ENCODE measurements around the gene ANO5.

ANO5 gene

GRCh38 chr11:22165087-22165486 lies 27.8 kb upstream of the ANO5 start:
- H3K4me3 ChIP-seq (ENCODE audit: control insufficient read depth, low read depth, low read length): no peak overlapping the region
- TF ChIP-seq, protein P1, sequence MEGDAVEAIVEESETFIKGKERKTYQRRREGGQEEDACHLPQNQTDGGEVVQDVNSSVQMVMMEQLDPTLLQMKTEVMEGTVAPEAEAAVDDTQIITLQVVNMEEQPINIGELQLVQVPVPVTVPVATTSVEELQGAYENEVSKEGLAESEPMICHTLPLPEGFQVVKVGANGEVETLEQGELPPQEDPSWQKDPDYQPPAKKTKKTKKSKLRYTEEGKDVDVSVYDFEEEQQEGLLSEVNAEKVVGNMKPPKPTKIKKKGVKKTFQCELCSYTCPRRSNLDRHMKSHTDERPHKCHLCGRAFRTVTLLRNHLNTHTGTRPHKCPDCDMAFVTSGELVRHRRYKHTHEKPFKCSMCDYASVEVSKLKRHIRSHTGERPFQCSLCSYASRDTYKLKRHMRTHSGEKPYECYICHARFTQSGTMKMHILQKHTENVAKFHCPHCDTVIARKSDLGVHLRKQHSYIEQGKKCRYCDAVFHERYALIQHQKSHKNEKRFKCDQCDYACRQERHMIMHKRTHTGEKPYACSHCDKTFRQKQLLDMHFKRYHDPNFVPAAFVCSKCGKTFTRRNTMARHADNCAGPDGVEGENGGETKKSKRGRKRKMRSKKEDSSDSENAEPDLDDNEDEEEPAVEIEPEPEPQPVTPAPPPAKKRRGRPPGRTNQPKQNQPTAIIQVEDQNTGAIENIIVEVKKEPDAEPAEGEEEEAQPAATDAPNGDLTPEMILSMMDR (conservative IDR thresholded peaks at IDR 0.05; ENCODE audit: control insufficient read depth, insufficient read depth, low read depth, low read length): no peak
- DNase-seq (ENCODE audit: low read depth): no peak

GRCh38 chr11:22165759-22166513 lies 26.9 kb upstream of the ANO5 start:
- TF ChIP-seq, protein P1 (conservative IDR thresholded peaks at IDR 0.05; ENCODE audit: control insufficient read depth, insufficient read depth, low read depth, low read length): no peak
- no peak overlapping the region for H3K4me3 ChIP-seq (ENCODE audit: control insufficient read depth, low read depth, low read length)
- DNase-seq (ENCODE audit: low read depth): no peak

DNA sequence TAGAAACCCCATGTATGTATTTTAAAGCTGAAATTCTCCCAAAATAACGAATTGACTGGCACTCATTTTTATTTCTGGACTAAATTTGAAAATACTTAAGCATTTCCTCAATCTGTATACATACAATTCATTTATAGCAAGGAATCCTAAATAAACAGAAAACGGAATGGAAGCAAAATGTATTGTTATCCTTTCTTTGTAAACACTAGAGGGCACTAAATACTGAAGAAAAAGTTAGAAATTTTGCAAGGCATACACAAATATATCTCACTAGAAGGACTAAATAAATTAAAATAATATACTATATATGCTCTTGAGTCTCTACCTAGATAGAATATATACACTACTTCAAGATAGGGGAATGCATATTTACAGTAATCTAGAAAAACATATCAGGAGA lies 23.1 kb upstream of the ANO5 start:
- no peak overlapping the region for H3K4me3 ChIP-seq (ENCODE audit: control insufficient read depth, low read depth, low read length)
- TF ChIP-seq, protein P1 (conservative IDR thresholded peaks at IDR 0.05; ENCODE audit: control insufficient read depth, insufficient read depth, low read depth, low read length): peak; percentile 15
- DNase-seq (ENCODE audit: low read depth): no peak

- no peak for DNase-seq (ENCODE audit: low read depth)
- TF ChIP-seq, protein P1 (conservative IDR thresholded peaks at IDR 0.05; ENCODE audit: control insufficient read depth, insufficient read depth, low read depth, low read length): no peak
- no peak overlapping the region for H3K4me3 ChIP-seq (ENCODE audit: control insufficient read depth, low read depth, low read length)
Measured at GRCh38 chr11:22173532-22173931, 19.4 kb upstream of the ANO5 start.

DNA sequence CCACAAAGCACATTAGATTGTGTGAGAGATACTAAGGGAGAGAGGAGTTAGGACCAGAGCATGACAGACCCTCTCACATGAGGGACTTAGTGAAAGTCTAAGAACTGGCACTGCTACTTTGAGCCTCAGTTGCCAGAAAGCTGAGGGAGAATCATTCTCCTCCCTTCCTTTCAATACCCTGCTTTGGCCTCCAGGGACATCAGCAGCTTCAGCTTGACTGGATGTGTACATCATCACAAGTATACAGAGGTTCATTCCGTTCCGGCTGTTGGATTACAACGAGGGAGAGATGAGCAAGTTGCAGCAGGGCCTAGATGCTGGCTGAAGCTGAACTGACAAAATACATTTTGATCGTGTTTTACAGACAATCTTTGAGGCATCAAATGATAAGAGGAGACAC lies 15.7 kb upstream of the ANO5 start:
- no peak overlapping the region for H3K4me3 ChIP-seq (ENCODE audit: control insufficient read depth, low read depth, low read length)
- DNase-seq (ENCODE audit: low read depth): no peak
- TF ChIP-seq, protein P1 (conservative IDR thresholded peaks at IDR 0.05; ENCODE audit: control insufficient read depth, insufficient read depth, low read depth, low read length): no peak

GRCh38 chr11:22179626-22180025 lies 13.3 kb upstream of the ANO5 start:
- TF ChIP-seq, protein P1 (conservative IDR thresholded peaks at IDR 0.05; ENCODE audit: control insufficient read depth, insufficient read depth, low read depth, low read length): no peak
- no peak for DNase-seq (ENCODE audit: low read depth)
- H3K4me3 ChIP-seq (ENCODE audit: control insufficient read depth, low read depth, low read length): no peak overlapping the region
